GM19324 (cell line): ENCODE measurements around the gene HIRA.

Experiments used
- ATAC-seq: cut with Tn5 transposase; IDR thresholded peaks from one replicate; pipeline ENCODE4 v1.9.1; 2021; ENCODE audit warnings: mild to moderate bottlenecking, moderate library complexity; ENCODE audit not compliant: unreplicated experiment, low FRiP score

HIRA gene

DNA sequence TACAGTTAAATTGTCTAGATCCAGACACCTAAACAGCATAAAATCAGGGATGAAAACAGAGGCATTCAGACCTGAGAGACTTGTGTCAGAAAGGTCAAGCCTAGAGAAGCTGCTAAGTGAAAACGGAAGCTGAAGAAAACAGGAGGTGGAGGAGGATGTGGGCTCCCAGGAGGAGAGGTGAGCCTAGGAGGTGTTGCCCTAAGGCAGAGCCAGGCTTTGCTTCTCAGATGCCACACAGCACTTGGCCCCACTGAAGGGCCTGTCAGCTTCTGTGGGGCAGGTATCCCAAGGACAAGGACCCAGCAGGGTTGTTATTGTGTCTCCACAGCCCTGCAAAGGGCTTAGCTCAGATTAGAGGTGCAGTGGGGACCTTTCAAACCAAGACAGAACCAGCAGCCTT is 33.0 kb upstream of the HIRA start:
- no peak for ATAC-seq

DNA sequence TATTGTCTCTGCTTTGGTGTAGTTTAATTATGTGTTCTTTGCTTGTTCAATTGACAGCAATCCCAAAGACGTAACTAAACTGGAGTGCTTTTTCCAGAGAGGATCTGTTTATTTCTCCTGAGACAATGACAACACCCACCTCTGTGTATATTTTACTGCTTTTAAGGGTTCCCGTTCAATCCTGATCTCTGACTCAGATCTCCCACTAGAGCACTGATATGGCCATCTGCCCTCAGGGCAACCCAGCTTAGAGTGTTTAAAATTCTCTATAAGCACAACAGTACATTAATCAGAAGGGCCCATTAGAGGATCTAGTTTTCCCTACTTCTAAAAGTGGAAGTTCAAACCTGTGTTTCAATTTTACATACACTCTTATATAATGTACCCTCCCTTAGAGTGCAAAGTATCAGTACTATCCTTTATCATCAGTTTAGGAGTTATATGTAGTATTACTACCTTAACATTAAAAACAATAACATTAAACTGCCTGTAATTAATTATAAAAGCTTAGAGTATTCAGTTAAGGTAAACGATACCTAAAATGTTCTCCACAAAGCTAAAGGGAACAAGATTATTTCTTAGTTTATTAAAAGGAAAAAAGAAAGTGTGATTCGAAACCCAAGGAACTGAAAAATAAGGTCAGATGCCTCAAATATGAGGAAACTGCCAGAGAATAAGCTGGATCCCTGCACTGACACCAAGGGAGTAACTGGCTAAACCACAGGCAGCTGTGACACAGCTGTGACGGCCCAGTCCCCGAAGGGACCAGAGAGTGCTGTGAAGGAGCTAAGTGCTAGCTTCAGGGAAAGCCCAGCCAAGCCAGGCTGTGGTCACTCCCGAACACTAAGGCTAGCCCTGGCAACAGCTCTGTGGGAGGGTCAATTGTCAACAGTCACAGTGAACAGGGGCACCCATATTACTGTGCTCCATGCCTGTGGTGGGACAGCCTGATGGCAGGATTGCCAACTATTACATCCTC is 32.2 kb upstream of the HIRA start:
- ATAC-seq = no peak

DNA sequence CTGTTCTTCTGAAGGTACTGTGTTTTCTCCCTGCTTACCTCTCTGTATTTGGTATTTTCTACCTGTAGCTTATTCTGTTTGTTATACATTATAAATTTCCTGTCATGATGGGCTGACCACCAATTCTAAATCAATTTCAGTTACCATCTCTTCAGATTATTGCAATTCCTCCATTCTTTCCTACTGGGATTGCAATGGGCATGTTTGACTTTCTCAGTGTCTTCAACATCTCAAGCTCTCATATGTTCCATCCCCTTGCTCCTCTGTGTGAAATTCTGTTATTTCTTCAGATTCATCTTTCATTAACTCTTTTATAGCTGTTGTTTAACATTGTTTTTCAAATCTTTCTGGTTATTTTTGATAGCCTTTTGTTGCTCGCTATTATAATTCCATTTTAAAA is 31.5 kb upstream of the HIRA start:
- no peak for ATAC-seq

DNA sequence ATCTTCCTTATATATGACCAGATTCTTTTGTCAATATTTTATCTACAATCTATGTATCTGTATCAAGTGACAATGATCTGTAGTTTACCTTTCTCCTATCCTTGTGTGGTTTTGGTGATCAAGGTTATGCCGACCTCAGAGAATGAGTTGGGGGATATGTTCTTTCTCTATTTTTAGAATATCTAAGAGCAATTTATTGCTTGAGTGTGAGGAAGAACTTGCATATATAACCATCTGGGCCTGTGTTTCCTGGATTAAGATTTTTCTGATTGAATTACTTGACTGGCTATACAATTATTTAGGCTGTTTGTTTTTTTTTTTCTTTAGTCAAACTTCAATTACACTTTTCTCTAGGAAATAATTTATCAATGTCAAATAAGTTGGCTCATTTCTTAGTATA is 30.0 kb upstream of the HIRA start:
- no peak for ATAC-seq

DNA sequence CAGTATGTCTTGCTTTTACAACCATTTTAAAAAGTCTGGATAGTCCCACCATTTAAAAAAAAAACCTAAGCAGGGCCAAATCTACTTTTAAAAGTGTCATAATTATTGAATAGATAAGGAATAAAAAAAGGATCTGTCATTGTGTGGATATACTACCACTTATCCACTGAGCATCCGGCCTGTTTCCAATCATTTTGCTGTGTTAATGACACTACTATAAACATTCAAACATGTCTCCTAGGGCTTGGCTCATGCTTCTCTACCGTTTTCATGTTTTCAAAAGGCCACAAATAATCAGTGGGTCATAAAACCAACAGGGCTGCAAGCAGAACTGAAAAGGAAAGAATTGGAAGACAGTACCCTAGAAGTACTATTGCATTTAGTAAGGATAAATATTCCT is 28.5 kb upstream of the HIRA start:
- ATAC-seq = no peak

DNA sequence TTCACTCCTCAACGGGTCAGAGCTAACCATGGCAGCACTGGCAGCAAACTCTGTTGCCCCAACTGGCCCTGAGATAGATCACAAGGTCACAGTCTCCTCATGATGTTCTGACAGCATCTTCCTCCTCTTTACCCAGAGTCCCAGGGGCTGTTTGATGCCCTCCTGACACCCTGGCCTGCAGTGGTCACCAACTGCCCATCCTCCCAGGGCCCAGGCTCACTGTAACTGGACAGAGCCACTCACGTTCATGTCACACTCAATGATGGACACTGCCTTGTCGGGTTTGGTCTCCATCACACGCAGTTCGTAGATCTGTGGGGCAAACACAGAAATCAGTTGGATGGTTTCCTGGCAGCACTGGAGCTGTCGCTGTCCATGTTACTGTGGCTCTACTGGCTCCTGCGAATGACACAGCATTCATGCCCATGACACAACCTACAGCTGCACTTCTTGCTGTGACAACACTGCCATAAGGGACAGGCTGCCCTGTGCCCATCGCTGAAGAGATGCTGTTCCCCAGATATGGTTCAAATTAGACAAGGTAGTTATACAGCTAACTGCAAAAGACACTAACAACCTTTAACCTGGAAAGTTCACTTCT is 26.4 kb upstream of the HIRA start:
- no peak for ATAC-seq

DNA sequence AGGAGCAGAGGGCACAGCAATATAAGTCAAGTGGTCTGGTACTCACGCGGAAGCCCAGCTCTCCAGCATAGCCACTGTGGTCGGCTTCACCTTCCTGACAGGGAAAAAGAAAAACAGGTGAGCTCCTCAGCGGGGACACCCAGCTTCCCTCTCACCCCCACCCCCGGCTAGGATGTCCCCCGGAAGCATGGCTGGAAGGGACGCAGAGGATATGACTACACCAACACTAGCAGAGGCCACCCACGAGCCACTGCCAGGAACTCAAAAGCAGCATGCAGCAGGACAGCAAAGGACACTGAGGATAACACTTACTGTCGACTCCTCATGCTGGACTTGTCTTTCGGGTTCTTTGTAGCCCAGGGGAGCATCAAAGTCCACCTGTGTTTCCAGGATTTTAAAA is 25.0 kb upstream of the HIRA start:
- ATAC-seq = no peak

DNA sequence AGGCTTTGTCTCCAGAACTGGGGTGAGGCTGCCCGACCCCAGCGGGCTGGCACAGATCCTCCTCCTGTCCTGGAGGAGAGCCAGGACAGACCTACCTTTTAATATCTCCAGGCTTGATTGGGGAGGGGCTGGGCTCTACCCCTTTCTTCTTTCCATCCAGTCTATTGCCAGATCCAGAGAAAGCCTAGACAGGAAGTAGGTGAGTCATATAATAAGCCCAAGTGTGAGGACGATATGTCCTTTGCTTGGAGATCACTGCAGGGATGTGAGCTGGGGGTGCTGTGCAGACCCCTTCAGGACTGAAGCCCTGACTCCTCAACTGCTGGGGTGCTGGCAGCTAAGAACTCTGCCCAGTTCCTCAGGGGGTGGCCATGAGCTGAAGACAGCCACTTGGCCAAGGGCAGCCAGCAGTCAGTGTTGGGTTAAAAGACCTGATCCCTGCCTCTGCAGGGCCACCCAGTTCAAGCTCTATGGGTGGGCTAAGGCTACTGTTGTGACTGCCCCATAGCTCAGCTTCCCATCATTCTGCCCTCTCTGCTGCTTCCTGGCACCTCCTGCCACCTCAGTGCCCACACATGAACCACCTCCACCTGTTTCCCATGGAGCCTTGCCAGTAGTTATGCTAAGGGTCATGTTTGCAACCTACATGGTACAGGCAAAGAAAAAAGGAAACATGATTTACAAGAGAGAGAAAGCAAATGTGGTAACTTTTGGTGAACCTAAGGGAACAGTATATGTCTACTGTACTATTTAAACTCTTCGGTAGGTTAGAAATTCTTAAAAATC is 24.2 kb upstream of the HIRA start:
- no peak for ATAC-seq

DNA sequence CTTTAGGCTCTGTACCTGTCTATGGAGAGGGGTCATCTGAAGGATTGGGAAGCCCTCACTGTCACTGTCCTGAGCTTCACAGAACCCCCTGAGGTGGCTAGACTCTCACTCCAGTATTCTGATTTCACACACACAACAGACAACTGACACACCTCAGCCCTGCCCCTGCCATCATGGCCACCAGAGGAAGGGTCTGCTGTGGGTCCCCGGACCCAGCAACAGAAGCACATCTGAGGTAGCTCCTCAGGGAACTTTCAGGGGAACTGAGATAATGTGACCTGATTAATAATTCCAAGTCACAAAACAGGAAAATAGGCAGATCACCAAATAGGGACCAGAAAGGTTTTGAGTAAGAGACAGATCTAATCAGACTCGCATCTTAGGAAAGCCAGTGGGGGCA is 23.5 kb upstream of the HIRA start:
- ATAC-seq = no peak

DNA sequence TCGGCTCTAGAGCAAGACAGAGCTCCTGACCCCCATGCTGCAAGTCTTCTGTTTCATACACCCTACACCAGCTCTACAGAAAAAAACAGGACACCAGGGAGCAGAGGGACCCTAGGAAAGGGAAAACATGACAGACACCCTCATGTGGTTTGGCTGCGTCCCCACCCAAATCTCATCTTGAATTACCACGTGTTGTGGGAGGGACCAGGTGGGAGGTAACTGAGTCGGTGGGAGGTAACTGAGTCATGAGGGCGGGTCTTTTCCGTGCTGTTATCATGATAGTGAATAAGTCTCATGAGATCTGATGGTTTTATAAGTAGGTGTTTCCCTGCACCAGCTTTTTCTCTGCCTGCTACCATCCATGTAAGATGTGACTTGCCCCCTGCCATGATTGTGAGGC is 22.6 kb upstream of the HIRA start:
- no peak for ATAC-seq

DNA sequence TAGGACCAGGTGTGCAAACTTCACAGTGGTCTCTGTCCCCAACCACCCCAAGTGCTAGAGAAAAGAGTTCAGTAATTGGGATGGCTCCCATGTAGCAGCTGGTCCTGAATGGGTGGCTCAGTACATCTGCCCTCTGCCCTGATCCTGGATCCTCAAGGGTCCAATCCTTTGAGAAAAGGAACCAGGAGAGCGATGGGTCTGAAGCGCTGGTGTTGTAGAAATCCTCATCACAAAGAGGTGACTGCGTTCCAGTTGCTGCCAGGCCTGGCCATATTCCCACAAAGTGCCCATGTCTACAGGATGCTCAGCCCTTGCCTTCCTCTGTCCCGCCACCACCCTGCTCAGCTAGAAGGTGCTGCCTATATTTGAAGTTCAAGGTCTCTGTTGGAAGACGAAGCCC is 22.2 kb upstream of the HIRA start:
- ATAC-seq = no peak

DNA sequence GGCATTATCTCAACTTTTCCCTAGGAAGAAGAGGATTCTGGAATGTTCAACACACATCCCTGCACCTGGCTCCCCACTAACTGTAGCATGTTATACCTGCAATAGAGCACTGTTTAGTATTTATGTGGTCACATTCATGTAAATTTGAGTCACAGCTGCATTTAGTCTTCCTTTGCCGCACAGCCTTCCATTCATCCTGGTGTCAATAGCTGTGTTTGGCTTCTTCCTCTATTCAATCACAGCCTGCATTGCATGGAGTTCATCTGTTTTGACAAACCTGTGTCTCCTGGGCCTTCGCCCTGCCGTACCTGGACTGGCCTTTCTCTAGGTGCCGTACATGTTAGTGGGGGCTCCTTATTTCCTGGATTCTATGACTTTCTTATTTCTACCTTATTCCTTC is 20.0 kb upstream of the HIRA start:
- ATAC-seq = no peak

DNA sequence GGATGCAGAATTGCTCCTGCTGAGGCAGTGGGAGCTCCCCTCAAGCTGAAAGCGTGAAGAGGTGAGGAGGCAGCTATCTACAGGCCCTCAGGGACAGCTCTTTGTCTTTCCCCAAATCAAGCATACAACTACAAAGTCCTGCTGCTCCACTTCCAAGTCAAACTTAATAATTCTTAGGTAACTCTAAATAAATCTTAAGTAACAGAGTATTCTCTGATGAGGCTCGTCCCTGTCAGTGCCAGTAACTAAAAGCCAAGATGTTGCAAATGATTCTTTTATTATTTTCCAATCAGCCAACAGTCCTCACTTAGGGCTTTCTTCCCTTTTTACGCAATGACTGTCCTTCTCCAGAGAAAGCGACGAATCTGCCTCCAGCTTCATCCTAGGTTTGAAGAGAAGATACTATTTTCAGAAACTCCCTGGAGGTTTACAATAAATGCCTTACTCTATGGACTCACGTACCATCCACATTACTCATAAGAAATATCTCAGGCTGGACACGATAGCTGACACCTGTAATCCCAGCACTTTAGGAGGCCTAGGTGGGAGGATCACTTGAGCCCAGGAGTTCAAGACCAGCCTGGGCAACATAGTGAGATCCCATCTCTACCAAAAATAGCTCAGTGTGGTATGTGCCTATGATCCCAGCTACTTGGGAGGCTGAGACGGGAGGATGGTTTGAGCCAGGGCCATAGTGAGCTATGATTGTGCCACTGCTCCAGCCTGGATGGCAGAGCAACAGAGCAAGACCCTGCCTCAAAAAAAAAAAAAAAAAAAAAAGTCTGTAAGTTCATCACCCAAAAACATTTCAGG is 19.0 kb upstream of the HIRA start:
- ATAC-seq = no peak

DNA sequence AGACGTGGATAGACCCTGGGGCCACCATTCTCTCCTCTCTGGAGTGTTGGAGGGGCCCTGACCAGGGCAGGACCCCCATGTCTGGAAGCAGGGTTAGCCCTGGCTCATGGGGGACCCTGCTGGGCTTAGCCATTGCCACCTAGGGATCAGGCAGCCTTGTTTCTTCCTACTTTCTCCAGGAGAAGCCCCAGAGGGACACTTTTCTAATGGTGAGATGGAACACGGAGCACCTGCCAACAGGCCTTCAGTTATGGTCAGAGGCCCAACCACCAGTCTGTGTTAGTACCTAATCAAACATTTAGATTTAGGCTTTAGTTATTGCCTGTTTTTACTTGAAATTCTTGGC is 17.9 kb upstream of the HIRA start:
- no peak for ATAC-seq

DNA sequence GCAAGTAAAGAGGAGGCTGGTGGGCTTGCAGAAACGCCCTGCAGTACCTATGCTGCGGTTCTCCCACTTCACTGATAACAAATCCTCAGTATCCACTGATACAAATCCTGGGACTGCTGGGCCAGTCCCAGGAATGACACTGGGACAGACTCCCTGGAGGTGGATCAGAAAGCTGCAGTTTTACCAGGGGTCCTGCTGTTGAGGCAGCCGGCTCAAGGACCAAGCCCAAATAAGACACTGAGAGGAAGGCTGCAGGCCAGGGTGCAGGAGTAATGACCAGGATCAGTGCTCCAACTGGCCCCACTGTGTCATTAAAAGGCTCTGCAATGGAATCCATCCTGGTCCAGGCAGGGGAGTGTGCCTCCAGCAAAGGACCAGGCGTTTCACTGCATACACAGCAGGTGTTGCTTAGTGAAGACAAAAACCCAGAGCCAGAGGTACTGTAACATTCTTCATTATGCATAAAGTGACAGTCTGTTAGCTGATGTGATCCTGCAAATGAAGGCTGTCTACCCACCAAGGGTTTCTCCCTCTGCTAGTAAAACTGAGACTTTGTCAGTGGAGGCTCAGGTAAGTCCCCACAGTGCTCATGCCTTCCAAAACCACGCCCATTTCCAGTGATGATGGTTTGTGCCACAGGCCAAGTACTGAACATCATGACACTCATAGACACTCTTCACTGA is 17.3 kb upstream of the HIRA start:
- ATAC-seq = no peak

DNA sequence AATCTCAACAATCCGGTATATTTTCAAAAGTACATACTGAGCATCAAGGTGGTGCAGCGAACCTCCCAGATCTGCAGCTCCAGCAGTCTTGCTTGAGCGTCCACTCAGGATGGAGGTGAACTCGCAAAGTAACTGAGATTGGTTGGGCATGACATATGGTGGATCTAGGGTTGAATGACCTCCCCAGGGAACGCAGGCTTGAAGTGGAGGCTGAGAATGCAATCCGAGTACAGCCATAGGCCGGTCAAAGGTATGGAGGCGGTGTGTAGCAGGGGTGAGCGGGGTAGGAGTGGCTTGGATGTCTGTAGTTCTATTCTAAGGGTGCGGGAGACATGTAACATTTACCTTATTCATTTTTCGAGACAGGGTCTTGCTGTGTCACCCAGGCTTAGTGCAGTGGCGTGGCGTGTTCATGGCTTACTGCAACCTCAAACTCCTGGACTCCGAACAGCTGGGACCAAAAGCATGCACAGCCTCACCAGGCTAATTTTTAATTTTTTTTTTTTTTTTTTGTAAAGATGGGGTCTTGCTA is 16.6 kb upstream of the HIRA start:
- ATAC-seq = no peak

DNA sequence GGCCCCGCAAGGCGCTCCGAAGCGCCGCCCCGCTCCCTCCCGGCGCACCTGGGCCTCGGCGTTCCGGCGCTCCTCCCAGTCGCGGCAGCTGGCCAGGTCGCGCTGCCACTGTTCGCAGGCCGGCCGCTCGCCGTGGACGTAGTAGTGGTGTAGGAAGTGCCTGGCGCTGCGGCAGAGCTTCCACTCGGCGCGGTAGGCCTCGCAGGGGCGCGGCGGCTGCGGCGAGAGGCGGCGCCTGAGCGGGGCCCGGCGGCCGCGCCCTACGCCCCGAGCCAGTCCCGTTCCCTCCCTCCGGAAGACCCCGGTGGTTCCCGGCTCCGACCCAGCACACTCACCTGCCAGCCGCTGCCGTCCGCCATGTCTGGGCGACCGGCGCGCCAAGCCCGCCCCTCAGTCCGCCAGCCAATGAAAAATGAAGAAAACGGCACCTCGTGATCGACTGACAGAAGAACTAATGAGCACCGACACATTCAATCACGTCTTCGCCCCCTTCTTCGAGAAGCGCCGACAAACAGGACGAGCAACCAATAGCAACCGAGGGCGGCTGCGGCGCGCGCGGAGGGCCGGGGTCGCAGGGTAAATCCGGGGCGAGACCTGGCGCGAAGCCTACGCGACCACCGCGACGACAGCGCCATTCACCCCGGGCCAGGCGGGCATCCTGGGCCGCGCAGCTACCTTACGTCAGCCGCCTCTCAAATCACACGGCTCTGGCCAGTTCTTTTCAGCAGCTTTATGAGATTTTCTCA is 16.0 kb upstream of the HIRA start, which contains the start of gene C22orf39:
Gene C22orf39, minus strand, starts transcription at position 382 of the 746 bp plus-strand sequence. Its CDS starts 23 bp downstream, at position 359.
- ATAC-seq = peak; percentile 83

DNA sequence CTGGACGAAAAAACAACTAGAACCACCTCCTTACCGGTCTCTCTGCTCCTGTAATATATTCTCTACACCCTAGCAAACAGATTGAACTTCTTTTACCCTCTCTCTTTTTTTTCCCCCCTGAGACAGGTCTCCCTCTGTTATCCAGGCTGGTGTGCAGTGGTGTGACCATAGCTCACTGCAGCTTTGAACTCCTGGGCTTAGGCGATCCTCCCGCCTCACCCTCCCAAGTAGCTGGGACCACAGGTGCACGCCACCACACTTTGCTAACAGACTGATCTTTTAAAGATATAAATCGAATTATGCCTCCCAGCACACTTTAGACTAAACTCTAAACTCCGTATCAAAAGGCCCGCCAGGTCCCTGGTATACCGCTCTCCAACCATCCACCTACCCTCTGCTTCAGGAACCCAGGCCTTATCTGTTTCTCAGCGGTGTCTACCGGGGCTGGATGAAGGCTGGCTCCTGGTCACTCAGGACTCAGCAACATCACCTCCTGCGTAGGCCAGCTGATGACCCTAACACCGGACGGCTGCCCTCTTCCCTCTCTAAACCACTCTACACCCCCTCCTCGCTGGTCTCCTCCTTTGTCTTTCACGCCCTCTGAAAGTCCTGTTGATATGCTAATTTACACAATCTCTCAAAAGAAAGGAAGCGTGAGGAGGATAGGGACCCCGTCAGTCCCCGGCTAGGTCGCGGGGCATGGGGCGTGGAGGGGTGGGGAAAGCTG is 15.2 kb upstream of the HIRA start:
- ATAC-seq = no peak
